Epithelial cell of prostate (primary cell): ENCODE results near the gene HS3ST5.
A peak's percentile ranks its signal among the peaks of the same experiment; 100 is the strongest.
"Not testable (repeated sequence)": the region's sequence is repeated elsewhere in the genome, so short reads cannot be mapped to it uniquely, and the experiment has no call there.

ENCODE experiments used
- DNase-seq: peaks from one replicate; pipeline ENCODE4 v3.0.0-alpha.2; 2011; ENCODE audit warnings: low read depth, low spot score
- H3K27ac ChIP-seq: fragments of 450-650 bp; 2 replicates; pipeline ENCODE4 v1.5.1; 2017; ENCODE audit warnings: mild to moderate bottlenecking

HS3ST5 gene

GRCh38 chr6:114017146-114017545, 325.7 kb downstream of the HS3ST5 start:
- peak overlapping the region; percentile 47 for H3K27ac ChIP-seq
- DNase-seq: not testable (repeated sequence)

GRCh38 chr6:114014106-114014505, 328.7 kb downstream of the HS3ST5 start:
- not testable (repeated sequence) for DNase-seq, H3K27ac ChIP-seq

GRCh38 chr6:114011486-114011885, 331.3 kb downstream of the HS3ST5 start:
- not testable (repeated sequence) for DNase-seq
- H3K27ac ChIP-seq: peak overlapping the region; percentile 8

- DNase-seq: no peak
- H3K27ac ChIP-seq: no peak overlapping the region
These were observed 332.3 kb downstream of the HS3ST5 start for GRCh38 chr6:114010540-114010939.

- no peak overlapping the region for H3K27ac ChIP-seq
- no peak for DNase-seq
These were observed 333.6 kb downstream of the HS3ST5 start for GRCh38 chr6:114009192-114009591.

GRCh38 chr6:114008331-114008730, 334.5 kb downstream of the HS3ST5 start:
- H3K27ac ChIP-seq: no peak overlapping the region
- no peak for DNase-seq

- H3K27ac ChIP-seq: no peak overlapping the region
- DNase-seq: no peak
These were observed 335.3 kb downstream of the HS3ST5 start for GRCh38 chr6:114007516-114007915.
